NCI-H2081 (cell line): ENCODE results near the gene BRAT1.
A peak's percentile ranks its signal among the peaks of the same experiment; 100 is the strongest.

ENCODE experiments used
- DNase-seq, 2 experiments: peaks; one replicate each; lab custom pipeline; 2025; lab: John Stamatoyannopoulos, UW

Gene BRAT1

GRCh38 chr7:2559283-2559950, 4.1 kb upstream of the BRAT1 start:
- peak; percentile 16 to 53 for DNase-seq

GRCh38 chr7:2558629-2559282, 3.4 kb upstream of the BRAT1 start, which contains the start of gene IQCE:
IQCE (plus strand) TSS chr7:2558979; CDS start chr7:2559182, 203 bp downstream.
- peak; percentile 82 to 88 for DNase-seq

DNA sequence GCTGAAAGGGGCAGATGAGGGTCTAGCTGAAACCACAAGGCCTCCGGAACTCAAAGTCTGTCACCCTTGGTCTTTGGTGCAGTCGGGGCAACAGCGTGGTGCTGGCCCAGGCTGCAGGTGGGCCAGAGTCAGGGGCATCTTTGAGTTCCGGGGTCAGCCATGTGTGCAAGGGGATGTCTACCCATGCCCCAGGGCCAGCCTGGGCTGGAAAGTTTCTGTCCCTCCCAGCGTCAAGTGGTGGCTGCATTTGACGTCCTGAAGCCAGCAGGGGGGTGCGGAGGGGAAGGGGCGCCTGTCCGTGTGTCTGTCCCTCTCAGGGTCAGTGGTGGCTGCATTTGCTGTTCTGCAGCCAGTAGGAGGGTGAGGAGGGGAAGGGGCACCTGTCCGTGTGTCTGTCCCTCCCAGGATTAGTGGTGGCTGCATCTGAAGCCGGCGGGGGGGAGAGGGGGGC, 638 bp downstream of the BRAT1 start:
- no peak for DNase-seq

DNA sequence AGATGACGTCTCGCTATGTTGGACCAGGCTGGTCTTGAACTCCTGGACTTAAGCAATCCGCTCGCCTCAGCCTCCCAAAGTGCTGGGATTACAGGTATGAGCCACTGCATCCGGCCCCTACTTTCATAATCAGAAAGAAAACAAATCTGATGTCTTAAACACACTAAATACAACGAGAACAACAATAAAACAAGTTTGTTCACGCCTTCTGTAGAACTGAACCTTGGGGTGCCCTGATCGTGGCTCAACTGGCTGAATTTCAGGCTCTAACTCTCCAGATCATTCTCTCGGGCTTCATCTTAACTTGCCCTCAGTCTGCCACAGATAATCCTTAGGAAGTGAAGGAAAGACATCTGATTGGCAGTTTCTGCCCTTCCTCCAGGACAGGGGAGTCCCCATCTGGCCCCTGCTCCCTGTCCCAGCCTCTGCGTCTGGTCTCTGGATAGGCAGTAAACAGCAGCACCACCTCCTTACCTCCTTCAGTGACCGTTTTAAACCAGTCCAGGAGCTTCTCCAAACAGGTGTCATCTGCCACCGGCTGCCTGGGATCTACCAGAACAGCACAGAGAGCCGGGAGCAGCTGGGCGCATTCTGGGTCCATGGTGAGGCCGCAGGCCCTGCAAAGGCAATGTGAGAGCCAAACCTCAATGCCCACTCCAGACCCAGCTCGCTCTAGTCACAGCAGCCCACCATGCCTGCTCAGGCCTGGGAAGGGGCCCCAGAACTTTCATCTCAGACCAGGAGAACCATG, 1.3 kb downstream of the BRAT1 start:
- peak in 1 of 2 experiments; percentile 21 for DNase-seq

DNA sequence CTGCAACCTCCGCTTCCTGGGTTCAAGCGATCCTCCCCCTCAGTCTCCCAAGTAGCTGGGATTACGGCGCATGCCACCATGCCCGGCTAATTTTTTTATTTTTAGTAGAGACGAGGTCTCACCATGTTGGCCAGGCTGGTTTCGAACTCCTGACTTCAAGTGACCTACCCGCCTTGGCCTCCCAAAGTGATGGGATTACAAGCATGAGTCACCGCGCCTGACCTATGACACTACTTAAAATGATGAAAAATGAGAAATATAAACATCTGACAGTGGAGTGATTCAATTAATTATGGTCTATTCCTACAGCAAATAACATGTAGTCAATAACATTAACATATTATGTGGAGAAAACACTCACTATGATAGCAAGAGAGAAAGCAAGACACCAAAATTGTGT, 2.2 kb downstream of the BRAT1 start:
- DNase-seq, result no peak

DNA sequence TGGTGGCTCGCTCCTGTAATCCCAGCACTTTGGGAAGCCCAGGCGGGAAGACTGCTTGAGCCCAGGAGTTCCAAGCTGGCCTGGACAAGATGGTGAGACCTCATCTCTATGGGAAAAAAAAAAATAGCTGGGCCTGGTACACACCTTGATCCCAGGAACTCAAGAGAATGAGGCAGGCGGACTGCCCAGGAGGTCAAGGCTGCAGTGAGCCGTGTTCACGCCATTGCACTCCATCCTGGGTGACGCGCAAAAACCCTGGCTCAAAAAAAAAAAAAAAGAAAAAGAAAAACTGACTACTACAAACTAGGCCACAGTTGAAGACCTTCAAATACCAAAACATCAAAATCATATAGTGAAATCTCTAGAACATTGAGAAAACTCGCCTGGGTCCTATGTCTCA, 3.9 kb downstream of the BRAT1 start:
- DNase-seq, result no peak

- DNase-seq, result no peak
These were observed 8.3 kb downstream of the BRAT1 start for GRCh38 chr7:2546776-2547586.

- DNase-seq, result no peak
These were observed 9.4 kb downstream of the BRAT1 start for GRCh38 chr7:2545746-2546425.

DNA sequence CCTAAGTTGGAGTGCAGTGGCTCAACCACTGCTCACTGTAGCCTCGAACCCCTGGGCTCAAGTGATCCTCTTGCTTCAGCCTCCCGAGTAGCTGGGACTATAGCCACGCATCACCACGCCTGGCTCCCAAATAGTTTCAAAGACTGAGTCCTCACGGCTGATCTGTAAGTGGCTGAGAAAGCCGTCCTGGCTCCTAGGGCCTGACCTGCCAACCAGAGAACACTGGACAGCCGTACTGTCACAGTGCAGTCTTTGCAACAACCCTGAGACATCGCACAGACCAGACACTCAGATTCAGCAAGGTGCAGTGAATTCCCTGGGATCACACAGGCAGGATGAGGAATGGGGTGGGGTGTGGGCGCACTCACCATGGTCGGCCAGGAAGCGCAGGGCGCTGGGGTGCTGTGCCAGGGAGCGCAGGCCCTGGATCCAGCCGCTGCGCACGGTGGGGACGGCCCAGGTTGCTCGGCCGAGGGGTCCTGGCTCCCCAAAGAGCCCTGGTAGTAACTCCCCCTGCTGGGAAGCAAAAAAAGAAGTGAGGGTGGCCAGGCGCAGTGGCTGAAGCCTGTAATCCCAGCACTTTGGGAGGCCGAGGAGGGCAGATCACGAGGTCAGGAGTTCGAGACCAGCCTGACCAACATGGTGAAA, 10.7 kb downstream of the BRAT1 start:
- DNase-seq, result no peak

DNA sequence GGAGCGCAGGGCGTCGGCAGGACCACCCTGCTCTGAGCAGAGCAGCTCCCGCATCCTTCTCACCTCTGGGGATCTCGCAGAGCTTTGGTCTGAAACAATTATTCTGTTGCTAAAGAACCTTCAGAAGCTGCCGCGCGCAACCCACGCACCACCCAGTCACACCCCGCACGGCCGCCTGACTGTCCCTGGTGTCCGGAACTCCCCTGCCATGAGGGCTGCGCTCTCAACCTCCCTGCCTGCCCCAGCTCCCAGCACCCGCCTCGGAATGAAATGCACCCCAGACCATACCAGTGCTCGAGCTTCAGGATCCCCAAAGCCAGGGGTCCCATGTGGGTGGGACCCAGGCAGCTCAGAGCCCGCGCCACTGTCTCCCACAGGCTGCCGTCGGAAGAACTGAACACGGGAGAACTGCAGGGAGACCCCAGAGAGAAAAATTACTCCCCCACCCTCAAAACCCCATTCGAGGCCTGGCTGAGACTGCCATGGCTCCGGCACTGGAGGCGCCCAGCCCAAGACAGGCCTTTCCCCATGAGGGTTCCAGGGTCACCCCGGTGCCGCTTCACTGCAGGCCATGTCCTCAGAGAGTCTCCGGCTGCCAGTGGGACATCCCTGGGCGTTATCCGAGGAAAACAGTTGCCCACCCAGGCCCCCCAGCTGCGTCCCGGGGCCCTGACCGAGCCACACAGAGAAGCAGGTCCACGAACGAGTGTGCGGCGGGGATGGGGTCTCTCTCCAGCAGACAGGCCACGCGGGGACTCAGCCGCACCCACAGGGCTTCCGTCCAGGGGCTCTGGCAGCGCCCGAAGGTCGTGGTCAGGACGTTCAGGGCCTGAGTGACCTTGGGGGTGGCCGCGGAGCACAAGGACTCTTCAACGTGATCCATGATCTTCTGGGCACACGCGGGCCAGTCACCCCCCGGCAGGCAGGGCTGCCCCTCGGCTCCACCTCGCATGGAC, 12.1 kb downstream of the BRAT1 start:
- no peak for DNase-seq

- DNase-seq, result no peak
These were observed 13.1 kb downstream of the BRAT1 start for GRCh38 chr7:2542011-2542915.

GRCh38 chr7:2541291-2542010, 13.9 kb downstream of the BRAT1 start:
- DNase-seq, result no peak

- DNase-seq, result no peak
These were observed 14.7 kb downstream of the BRAT1 start for GRCh38 chr7:2540641-2541051.

GRCh38 chr7:2540133-2540532, 15.2 kb downstream of the BRAT1 start:
- DNase-seq, result no peak

DNA sequence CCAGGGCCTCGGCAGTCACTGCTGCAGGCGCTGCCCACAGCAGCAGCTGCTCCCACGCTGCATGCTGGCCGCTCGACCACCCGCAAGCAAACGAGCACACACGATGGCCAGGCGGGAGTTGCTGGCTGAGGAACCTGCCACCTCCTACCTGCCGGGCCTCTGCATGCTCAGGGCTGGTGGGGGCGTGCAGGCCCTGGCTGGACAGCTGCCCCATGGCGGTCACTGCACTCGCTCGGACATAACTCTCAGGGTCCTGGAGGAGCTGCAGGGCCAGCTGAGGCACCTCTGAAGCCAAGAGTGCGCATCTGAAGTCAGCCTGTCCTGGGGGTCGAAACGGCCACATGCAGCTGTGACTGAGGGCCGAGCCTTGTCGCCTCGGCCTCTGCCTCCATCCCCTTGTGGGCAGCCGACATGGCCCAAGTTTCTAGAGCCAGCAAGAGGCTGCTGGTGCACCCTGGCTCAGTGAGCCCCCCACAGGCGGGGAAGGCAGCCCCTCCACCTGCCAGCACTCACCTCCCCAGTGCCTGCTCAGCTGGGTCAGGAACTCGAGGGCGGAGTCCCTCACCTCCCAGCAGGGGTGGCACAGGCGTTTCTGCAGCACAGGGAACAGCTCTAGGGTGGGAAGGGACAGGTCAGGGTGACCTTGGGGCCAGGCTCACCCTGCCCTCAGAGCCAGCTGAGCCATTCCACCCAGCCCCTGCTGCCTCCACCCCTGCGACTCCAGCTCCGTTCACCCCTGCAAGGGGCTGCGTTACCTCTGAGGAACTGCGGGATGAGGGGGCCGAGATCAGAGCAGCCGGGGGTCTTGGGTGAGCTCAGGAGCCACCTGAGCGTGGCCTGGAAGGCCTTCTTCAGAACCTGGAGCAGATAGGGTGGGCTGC, 16.1 kb downstream of the BRAT1 start:
- DNase-seq, result no peak

DNA sequence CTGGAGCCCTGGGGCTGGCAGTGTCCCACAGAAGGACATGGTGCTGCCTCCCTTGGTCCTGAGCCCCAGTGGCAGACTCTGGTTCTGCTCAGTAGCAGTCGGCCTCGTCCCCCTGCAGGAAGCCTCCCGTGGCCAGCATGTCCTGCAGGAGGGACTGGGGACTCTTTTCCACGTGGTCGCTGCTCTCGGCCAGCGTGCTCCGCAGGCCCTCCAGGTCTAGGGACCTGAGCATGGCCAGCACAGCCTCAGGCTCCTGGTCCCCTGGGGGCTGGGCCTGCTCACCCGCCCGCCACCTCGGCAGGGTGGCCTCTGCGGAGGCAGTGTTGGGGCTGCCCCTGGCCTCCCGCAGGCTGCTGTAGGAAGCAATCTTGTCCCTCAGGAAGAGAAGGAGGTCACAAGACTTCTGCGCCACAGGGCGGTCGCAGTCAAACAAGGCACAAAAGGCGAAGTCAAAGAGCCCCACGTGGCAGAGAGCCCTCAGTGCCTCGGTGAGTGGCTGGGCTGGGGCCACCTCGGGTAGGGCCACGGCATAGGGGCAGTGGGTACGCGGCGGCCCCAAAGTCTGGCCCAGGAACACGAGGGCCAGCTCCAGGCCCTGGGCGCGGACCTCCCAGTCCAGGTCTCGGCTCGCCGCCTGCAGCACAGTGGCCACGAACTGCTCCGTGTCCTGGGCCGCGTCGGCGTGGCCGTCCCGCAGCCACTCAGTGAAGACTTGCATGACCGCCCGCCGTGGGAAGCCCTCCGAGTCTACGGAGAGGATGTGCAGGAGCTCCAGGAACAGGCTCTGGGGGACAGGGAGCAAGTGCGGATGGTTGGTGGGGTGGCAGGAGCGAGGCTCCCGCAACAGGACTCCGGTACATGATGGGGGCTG, 17.1 kb downstream of the BRAT1 start:
- no peak for DNase-seq
